Coronary artery (tissue), 2 donors: ENCODE results near the gene TTC21B.
A peak's percentile ranks its signal among the peaks of the same experiment; 100 is the strongest.

Experiments
- DNase-seq: peaks from one replicate; pipeline ENCODE4 v3.0.0-alpha.2; 2017; ENCODE audit warnings: low spot score
- H3K27ac ChIP-seq, 2 donors: fragments of 200-600 bp; sonication (generic); one replicate each; pipeline ENCODE4 v1.5.1; 2016 to 2019
- H3K4me3 ChIP-seq: fragments of 200-600 bp; sonication (generic); 2 replicates; pipeline ENCODE4 v1.5.1; 2016; ENCODE audit warnings: mild to moderate bottlenecking, moderate library complexity
- CTCF ChIP-seq: fragments of 200-600 bp; sonication (generic); IDR thresholded peaks from one replicate; pipeline ENCODE4 v1.5.1; 2019; ENCODE audit warnings: antibody characterized with exemption

The TTC21B gene

DNA sequence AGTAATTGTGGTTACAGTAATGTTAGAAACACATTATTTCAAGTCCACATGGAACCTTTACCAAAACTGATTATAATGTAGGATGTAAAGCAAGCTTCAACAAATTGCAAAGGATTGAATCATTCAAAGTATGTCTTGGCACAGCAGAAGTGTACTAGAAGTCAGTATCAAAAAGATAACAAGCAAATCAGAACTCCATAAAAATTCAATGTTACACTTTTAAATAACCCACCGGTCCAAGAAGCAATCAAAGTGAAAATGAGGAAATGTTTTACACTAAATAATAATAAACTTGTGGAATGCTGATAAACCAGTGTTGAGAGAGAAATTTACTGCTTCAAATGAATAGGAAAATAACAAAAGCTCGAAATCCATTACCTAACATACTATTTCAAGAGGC is 47.7 kb downstream of the TTC21B start:
- no peak overlapping the region for H3K4me3 ChIP-seq
- no peak for DNase-seq
- TF ChIP-seq CTCF, result no peak
- H3K27ac ChIP-seq, result no peak overlapping the region

DNA sequence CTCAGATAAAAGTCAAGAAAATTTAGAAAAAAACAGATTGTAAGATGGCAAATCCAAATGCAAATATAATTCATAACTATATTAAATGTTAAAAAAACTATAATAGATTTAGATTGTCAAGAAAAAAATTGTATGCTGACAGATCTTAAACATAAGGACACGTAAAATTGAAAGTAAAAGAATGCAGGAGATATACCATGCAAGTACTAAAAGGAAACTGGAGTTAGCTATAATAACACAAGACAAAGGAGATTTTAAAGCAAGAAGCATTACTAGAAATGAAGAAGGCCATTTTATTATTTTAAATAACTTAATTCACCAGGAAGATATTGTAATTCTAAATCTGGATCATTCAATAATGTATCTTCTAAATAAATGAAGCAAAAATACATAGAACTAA is 48.3 kb downstream of the TTC21B start:
- no peak for DNase-seq
- Histone ChIP-seq H3K4me3 (no peak overlapping the region), H3K27ac (no peak overlapping the region)
- TF ChIP-seq CTCF, result no peak

GRCh38 chr2:165904432-165904831 is 49.1 kb downstream of the TTC21B start:
- no peak for DNase-seq
- Histone ChIP-seq H3K27ac (no peak overlapping the region), H3K4me3 (no peak overlapping the region)
- TF ChIP-seq CTCF, result no peak

DNA sequence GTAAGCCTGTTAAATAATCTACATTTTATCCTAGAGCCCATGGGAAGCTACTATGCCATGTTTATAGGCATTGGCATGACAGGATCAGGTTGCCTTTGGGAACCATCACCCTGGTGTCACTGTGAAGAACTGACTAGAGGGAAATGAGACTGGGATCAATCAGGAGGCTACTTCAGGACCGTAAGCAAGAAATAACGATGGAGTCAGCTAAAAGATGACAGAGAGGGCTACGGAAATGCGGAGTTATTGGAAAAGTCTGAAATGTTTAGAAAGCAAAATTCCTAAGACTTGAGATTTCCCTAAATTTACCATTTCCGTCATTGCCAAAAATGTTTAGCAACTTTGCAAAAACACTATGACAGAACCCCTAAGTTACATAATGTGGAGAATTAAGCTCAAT is 50.2 kb downstream of the TTC21B start:
- H3K4me3 ChIP-seq, result peak overlapping the region; percentile 8

DNA sequence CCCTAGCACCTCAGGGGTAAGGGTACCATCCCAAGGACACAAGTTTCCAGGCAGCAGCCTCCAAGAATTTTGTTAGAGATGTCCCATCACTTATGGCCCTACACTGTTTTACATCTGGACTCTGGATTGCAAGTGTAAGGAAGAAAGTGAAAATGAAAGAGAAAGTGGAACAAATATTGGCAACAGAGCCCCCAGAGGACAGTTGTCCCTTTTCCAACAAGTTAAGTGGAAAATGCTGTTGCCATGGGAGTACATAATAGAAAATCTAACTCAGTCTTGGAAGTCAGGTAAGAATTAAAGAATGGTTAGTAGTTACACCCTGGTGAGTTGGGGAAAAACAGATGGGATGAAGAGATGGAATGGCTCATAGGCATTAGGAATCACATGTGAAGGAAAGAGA is 50.6 kb downstream of the TTC21B start:
- DNase-seq, result no peak
- peak overlapping the region; percentile 8 for H3K4me3 ChIP-seq
- TF ChIP-seq CTCF, result no peak
- H3K27ac ChIP-seq, result no peak overlapping the region

More for the DNA sequence above, 50.2 kb downstream of the TTC21B start:
- H3K27ac ChIP-seq, result no peak overlapping the region
- no peak for DNase-seq
- no peak for TF ChIP-seq CTCF

- Histone ChIP-seq H3K27ac (no peak overlapping the region), H3K4me3 (no peak overlapping the region)
- TF ChIP-seq CTCF, result no peak
- no peak for DNase-seq
These were observed 51.8 kb downstream of the TTC21B start for GRCh38 chr2:165901620-165902298.

DNA sequence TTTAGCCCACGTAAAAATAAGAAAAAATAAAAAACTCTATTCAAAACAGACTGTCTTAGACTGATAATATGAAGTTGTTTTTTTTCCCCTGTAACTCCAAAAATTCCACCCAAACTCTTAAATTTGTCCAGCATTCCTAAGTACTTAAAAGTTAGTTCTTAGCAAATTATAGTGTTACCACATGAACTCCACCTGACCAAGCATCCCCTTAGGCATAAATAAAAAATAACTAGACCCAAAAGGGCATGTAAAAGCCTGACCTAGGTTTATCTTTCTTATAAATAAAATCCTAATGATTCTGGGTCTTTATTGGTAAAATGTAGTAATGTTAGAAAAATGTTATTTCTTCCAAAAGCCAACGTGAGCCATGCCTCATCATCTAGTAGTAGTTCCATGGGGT is 54.3 kb downstream of the TTC21B start:
- TF ChIP-seq CTCF, result no peak
- H3K27ac ChIP-seq, result no peak overlapping the region
- H3K4me3 ChIP-seq, result no peak overlapping the region
- no peak for DNase-seq
